DLD1 (cell line): ENCODE data around the gene EDIL3.
"Not testable (repeated sequence)": the region's sequence is repeated elsewhere in the genome, so short reads cannot be mapped to it uniquely, and the experiment has no call there.

Experiments
- in situ Hi-C: cut with HindIII; loops from 2 replicates; pipeline ENCODE4 v1.10.0; 2017; ENCODE audit warnings: low sequenced_read_pairs

EDIL3 gene

DNA sequence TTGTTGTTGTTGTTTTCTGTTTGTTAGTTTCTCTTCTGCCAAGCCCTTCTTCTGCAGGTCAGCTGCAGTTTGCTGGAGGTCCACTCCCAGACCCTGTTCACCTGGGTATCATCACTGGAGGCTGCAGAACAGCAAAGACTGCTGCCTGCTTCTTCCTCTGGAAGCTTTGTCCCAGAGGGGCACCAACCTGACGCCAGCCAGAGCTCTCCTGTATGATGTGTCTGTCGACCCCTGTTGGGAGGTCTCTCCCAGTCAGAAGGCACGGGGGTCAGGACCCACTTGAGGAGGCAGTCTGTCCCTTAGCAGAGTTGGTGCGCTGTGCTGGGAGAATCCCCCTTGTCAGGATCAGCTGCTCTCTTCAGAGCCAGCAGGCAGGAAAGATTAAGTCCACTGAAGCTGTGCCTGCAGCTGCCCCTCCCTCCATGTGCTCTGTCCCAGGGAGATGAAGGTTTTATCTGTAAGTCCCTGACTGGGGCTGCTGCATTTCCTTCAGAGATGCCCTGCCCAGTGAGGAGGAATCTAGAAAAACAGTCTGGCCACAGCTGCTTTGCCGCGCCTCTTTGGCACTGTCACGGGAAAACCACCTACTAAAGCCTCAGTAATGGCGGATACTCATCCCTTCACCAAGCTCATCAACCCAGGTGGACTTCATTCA is 299.2 kb downstream of the EDIL3 start:
- in situ Hi-C loops: no loop called here

DNA sequence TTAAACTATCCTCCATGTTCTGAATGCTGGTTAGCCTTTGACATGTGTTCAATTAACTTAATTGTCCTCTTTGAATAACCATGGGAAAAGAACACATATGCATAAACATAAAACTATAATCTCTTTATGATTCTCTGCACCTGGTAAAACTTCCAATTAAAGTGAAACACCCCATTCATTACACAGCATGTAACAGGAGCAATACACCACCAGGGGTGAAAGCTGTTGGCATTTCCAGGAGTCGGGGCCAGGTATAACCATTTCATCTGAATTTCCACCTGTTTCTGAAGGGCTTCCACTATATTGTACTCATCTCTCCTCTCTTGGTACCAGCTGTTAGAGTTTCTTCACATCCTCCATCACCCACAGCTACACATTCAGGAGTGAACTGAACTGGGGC is 303.8 kb downstream of the EDIL3 start:
- in situ Hi-C loops: no loop called here

DNA sequence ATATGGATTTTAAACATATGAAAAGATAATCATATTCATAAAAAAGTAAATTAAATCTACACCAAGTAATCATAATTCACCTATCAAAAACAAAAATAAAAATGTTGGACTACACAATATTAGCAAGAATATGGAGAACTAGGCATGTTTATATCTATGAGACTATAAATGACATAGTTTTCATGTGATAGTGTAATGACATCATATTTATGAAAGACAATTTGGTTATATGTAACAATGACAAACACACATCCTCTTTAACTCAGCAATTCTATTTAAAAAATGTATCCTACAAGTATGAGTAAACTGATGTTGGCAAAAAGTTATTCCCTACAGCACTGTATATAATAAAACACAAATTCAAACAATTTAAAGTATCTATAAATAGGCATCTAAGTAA is 312.3 kb downstream of the EDIL3 start:
- in situ Hi-C loops: no loop called here

DNA sequence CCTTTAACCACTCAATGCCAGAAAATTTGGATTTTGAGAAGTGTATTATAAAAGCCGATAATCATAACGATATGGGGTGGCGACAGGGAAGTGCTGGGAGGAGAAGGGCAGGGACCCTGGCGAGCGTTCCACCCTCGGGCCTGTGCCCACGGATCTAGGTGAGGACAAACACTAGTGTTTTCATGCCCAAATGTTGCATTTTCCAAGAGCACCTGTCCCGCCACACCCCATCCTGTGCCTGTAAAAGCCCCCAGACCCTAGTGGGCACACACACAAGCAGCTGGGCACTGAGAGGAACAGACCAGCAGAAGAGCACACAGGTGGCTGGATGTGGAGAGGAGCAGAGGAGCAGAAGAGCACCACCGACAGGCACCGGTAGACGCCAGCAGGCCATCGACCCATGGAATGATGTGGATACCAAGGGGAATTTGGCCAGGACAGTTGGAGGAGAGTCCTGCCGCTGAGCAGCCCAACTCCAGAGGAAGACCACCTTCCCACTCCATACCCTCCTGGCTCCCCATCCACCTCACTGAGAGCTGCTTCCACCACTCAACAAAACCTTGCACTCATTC is 315.0 kb downstream of the EDIL3 start:
- in situ Hi-C loops: no loop called here

DNA sequence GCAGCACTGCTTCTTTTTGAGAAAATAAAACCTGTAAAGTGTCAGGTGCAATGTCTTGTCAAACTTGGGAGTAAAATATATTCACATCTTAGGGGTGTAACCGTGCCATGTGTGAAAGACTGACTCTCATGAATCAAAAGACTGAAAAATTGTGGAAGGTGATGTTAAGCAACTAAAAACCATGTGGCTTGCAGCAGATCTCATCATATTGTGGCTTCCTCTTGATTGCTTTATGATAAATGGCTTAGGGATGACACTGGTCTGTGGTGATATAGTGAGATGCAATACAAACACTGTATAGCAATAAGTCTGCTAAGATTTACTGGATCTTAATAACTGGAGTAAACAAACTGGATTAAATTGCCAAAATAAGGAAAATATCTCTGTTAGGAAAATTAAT is 321.6 kb downstream of the EDIL3 start:
- in situ Hi-C loops: no loop called here

DNA sequence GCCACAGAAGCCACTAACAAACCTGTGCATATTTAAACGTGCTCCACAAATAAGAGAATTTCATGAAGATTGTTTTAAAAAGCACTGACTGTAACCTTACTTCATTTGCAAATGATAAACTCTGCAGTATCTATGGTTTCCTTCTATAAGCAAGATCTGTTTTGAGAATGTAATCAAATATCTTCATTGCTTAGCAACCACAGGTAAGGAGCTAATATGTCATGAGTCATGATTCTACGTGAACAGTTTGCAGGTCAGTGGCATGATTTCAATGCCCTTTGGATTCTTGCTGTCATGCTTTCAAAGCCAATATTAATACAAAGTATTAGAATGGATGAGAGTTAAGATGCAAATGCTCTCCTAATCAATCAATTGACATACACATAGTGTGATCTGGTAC is 325.0 kb downstream of the EDIL3 start:
- in situ Hi-C loops: no loop called here

DNA sequence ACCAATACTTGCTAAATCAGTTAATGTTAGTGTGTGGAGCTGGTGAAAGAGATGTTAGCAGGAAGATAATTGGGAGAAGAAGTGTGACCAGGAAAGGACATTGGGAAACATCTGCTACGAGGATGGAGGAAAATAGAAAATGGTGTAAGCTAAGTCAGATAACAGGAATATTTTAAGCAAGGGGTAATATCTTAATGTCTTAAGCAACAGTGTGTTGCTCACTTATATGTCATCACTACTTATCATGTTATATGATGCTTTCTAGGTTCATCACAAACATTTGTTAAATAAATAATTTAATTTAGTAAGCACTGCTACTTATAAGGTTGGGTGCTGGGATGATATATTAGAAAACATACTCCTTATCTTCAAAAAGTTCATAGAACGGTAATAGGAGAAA is 326.1 kb downstream of the EDIL3 start:
- in situ Hi-C loops: no loop called here

DNA sequence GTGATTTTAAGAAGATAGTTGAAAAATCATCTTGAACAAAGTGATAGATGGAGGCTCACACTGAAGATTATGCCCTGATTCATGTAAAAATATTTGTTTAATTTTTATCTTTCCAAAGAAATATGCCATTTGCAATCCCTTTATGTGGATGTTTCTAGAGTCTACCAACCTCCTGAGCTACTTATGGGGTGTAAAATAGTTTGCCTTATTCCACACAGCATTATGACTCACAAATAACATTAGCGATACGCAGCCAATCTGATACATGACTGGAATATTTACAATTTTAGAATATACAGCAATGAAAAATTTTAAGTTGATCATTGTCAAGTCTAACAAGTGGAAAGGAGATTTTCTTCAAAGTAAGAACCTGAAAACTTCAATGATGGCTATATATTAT is 327.5 kb downstream of the EDIL3 start:
- in situ Hi-C loops: no loop called here

DNA sequence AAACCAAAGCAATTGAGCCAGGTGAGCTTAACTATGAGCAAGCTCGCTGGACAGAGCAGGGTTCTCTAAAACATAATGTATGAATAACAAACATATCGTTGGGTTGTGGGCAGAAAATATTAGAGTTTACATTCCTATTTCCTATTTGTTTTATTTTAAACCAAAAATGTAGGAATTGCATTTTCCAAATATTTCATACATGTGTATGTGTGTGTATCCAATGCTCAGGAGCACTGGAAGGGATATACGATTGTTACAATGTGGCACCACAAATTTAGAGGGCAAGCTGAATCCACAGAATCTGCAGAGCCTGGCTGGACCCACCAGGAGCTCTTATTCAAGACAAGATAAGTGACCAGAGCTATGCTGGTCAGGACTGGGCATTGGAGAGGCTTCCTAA is 338.7 kb downstream of the EDIL3 start:
- in situ Hi-C loops: no loop called here

DNA sequence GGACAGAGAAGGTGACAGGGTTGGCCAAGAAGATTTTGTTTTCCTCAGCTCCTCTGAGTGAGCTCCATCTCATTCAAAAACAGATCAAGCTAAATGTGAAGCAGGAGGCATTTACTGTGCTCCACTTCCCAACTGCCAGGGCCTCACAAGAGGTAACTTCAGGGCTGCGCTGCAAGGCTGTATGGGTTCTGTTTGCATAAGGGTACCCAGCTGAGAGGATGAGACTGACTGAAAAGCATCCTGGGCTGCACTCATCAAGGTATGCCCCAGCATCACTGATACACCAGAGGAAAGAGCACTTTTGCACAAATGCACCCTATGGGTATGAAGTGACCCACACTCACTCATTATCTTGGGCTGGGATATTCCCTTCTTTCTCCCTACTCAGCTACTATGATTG is 347.8 kb downstream of the EDIL3 start:
- in situ Hi-C loops: no loop called here

DNA sequence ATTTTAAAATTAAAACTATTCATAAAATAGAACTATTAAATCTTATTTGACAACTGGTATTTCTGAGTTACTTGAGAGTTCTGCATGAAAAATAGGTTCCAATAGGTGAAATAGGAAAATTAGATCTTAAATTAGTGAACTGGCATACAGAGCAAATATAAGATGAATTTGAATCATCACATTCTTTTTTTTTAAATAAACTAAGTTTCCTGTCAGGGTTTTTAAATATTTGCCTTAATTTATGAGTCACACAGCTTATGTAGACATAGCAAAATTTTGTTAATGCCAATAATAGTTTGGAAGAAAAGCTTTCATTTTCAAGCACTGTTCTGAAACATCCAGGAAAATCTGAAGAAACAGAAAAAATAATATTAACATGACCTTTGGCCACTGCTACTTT is 352.4 kb downstream of the EDIL3 start:
- in situ Hi-C loops: no loop called here

DNA sequence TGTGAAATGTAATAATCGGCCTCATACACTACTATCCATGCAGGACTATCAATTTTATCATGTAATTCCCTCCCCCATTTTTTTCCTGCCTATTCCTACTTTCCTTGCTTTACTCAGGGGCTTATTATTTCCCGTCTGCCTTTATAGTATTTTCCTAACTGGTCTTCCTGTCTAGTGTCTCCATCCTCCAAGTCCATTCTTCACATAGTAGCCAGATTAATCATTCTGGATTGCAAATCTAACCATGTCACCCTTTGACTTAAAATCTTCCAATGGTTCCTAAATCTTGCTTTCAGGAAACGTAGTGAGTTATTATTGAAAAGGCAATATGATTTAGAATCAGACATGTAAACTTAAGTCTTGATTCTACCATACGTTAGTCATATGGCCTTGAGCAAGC is 356.6 kb downstream of the EDIL3 start:
- in situ Hi-C loops: no loop called here

DNA sequence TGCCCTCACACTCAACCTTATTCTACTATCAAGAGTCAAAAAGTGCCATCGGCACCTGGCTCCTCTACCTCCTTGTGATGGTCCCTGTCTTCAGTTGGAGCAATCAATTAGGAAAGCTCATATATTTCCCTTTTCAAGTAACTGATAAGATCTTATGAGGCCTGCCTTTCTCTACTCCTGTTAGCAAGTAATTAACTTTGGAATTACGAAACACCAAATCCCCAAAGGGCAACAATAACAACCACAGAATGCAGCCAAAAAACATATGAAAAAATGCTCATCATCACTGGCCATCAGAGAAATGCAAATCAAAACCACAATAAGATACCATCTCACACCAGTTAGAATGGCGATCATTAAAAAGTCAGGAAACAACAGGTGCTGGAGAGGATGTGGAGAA is 366.2 kb downstream of the EDIL3 start:
- in situ Hi-C loops: not testable (repeated sequence)

DNA sequence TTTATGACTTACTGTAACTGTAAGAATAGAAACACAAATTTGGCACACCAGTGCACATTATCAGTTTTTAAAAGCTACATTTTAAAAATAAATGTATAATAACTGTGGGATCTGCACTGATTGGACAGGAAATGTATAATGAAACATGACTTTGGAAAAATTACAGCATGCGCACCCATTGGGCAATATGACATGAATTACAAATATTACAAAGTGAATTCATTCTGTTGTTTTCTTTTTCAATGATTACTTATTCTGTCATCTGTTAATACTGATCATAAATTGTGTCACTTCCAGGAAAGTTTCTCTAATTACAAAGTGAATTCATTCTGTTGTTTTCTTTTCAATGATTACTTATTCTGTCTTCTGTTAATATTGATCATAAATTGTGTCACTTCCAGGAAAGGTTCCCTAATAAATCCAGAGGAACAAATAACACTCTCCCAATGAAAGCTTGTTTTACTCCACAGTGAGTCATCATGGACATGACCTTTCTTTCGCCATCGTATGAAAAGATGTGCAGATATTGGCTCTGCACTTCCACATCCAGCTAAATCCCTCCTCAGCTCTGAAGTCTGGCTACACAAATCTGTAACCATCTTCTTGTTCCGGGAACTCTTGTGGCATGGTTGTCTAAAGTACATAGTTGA is 367.0 kb downstream of the EDIL3 start:
- in situ Hi-C loops: no loop called here

DNA sequence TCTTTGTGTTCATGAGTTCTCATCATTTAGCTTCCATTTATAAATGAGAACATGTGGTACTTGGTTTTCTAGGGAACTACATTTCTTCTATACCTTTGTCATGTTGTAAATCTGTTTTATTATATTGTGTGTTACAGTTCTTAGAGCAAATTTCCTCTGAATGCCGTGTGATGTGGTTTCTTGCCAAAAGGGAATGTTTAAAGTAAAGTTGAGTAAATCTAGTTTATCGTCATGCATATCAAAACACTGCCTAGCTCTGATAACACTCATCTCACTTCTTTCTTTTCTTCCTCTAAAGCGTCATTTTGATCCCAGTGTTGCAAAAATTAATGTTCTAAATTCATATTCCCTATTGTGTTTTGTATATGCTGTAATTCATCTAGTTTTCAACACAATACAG is 368.6 kb downstream of the EDIL3 start:
- in situ Hi-C loops: no loop called here

DNA sequence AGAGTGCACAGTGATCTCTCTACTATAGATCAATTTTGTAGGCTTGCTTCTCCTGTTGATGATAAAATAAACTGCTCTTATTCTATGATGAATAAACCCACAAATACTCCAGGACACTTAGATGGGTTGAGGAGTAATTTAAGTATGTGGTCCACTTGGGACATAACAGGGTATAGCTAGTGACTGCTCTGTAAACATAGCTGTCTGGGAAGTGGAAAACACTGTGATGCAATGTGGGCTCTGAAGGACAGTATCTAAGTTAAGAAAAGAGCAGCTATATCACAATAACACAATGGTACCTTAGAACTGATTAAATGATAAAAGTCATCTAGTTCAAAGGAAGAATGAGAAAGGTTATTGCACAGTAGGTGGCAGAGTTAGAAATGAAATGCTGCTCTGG is 369.7 kb downstream of the EDIL3 start:
- in situ Hi-C loops: no loop called here

DNA sequence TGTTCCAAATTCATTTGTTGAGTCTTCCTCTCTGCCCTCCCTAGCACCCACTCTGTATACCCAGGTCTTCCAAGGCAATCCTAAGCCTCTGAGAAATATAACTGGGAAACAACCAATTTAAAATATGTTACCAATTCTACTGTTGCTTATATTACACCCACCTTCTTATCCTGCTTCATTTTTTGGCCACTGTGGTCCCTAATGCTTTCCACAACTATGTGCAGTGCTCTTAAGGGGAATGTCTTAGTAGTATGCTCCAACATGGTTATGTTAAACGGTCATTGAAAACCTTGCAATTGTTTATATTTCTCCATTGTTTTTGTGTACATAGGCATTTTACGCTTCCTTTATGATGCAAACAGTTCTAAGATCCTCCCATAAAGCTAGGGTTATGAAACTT is 390.9 kb downstream of the EDIL3 start:
- in situ Hi-C loops: no loop called here

DNA sequence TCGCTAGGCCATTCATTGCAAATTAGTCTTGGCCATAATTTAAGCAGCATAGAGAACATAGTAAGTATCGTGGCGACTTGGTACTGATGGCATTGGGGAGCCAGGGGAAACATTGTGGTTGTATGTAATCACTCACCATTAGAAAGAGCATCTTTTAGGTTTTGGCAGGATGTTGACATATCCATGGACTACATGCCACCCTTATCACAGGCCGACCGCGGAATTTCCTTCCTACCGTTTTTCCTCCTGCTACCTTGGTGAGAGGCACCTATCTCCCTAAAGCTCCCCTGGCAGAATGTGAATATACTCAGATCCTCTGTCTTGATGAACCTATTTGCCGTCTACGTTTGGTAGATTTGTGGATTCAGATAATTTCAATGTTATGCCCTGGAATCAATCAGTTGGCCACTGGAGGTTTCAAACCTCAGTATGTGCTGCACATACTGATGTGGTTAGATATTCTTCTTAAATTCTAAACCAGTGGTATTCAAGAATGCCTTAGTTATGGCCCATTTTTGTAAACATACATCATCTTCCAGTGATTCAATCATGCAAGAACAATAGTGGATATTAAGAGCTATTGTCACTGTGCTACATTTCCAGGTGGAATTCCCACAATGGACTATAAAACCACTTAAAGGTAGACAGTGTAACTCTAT is 393.0 kb downstream of the EDIL3 start:
- in situ Hi-C loops: no loop called here

DNA sequence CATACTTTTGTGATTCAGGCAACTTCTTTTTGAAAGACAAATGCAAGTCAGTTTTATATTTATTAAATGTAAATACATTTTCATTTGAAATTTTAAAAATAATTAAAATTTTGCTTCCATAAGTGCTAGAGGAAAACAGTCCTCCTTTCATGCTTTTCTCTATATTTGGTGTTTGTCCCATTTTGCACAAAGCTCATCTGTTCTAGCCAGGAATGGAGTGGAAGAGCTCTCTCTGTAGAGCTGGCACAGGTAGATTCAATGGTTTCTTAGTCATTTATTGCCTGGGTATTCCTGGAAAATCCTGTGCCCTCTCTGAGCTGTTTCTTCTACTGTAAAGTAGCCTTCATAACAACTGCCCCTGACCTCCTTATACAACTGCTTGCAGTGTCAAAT is 396.4 kb downstream of the EDIL3 start:
- in situ Hi-C loops: no loop called here

DNA sequence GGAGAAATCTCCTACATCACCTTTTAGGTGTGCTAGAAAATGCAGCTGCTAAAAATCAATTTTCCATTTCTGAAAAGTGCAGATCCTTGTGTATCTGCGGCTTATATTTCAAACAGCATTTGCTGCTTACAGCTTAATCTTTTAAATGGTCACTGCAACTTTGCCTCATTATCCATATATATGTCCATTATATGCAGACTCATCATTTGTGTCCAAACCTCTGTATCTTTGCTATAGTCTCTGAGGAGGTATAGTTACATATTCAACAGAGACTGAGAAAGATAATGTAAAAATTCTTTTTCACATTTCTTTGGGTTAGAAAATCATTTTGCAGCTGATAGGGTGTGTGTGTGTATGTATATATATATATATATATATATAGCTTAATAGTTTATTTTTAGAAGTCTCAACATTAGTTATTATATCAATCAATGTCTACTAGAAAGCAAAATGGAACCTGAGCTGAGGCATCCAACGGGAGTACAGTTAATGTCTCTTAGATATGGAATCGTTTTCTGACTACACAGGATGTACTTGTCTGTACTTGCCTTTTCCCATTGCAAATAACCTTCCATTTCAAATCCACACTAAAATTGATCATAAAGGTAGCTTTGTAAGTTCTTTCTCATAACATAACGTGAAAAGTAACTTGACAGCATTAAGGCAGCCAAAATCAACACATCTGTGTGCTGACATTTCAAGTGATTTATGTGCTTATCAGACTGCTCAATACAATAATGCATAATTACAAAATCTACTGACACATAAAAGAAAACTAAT is 397.0 kb downstream of the EDIL3 start:
- in situ Hi-C loops: no loop called here

DNA sequence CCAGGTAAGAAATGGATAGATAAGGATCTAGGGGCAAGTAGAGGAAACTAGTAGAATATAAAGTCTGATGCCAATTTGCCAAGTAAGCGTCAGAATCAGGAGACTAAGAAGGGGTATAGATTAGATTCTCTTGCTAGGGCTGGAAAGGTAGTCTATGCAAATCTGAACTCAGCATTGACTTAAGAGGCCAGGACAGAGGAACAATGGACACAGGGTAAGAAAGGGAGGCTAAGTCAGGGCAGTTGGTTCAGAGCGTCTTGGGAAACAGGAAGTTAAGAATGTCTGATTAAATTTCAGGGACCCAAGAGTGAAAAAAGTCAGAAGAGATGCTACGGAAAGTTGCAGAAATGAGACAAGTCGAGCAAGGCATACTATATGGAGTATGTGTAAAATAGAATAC is 400.8 kb downstream of the EDIL3 start:
- in situ Hi-C loops: no loop called here
